Measurements from ENCODE around the gene MBTPS1.

DNA sequence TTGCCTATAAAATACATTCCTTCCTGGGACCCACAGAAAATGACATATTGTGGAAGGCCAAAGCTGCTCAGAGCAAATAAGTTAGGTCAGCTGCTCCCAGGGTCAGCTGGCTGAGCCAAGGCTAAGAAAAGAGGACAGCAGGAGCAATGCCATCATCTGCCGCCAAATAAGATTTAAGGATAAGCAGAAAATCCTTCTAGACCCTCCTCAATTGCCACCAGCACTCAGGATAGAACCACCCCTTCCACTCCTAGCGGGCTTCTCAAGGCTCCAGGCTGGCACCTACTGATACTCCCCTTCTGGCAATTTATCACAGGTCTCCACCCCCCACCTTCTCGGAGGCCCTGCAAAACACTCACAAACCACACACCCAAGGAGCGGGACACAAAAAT, 22.9 kb downstream of the MBTPS1 start:
- TF ChIP-seq, protein P1, sequence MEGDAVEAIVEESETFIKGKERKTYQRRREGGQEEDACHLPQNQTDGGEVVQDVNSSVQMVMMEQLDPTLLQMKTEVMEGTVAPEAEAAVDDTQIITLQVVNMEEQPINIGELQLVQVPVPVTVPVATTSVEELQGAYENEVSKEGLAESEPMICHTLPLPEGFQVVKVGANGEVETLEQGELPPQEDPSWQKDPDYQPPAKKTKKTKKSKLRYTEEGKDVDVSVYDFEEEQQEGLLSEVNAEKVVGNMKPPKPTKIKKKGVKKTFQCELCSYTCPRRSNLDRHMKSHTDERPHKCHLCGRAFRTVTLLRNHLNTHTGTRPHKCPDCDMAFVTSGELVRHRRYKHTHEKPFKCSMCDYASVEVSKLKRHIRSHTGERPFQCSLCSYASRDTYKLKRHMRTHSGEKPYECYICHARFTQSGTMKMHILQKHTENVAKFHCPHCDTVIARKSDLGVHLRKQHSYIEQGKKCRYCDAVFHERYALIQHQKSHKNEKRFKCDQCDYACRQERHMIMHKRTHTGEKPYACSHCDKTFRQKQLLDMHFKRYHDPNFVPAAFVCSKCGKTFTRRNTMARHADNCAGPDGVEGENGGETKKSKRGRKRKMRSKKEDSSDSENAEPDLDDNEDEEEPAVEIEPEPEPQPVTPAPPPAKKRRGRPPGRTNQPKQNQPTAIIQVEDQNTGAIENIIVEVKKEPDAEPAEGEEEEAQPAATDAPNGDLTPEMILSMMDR (IDR thresholded peaks at IDR 0.05) = no peak
- no peak for TF ChIP-seq POLR2AphosphoS5 (IDR thresholded peaks at IDR 0.05)
- TF ChIP-seq POLR2A (IDR thresholded peaks at IDR 0.05) = no peak
